ENCODE measurements around the gene LRMDA. TPM values are rescaled to one million over a fixed set of nuclear protein-coding genes. Genes with fewer than 3 reads are reported as not detected.
A peak's percentile ranks its signal among the peaks of the same experiment; 100 is the strongest.

Gene LRMDA
- total RNA-seq, 1 experiment from 2014 or later, result 1.2 TPM

- Histone ChIP-seq H4K20me1 (ENCODE audit: low read length) (no peaks in the 10 kb centered on the region), H3F3A (ENCODE audit: low read length, unreplicated experiment) (no peaks in the 10 kb centered on the region), H3K4me1 (ENCODE audit: insufficient read depth, low read length) (peaks cover 5% of the 10 kb centered on the region; the same call in 1 of the 2 replicates), H3K4me3 (ENCODE audit: low read length) (no peak overlapping the region), H3K36me3 (ENCODE audit: low read depth, low read length) (no peaks in the 10 kb centered on the region), H2AFZ (ENCODE audit: low read length) (no peak overlapping the region), H3K9me2 (replicated peaks; ENCODE audit: low read length) (no peaks in the 10 kb centered on the region), H3K4me2 (ENCODE audit: low read length) (no peak overlapping the region), H3K9ac (ENCODE audit: low read length) (no peak overlapping the region), H3K27me3 (ENCODE audit: low read length) (peaks cover 41% of the 10 kb centered on the region), H3K27ac (ENCODE audit: low read length) (no peak overlapping the region), H3K79me2 (ENCODE audit: low read length) (no peaks in the 10 kb centered on the region), H3K9me3 (ENCODE audit: low read length) (no peaks in the 10 kb centered on the region)
- CTCF ChIA-PET, result no interaction called here
- POLR2A ChIA-PET (ENCODE audit: unreplicated experiment), result no interaction called here
- BruUV-seq (replicated peaks), result no TSS peak
- intact Hi-C loops (cut with micrococcal nuclease), result no loop called here
- no peak for ATAC-seq
- TF ChIP-seq CTCF (conservative IDR thresholded peaks at IDR 0.05; ENCODE audit: low read depth, low read length), result no peak
- TF ChIP-seq EZH2phosphoT487 (IDR thresholded peaks at IDR 0.05; ENCODE audit: borderline replicate concordance, low read length), result no peak
- no peak for TF ChIP-seq EZH2 (IDR thresholded peaks at IDR 0.05; ENCODE audit: low read length, unreplicated experiment)
- DNase-seq, result no peak
These were observed 435.3 kb downstream of the LRMDA start for GRCh38 chr10:75866731-75867130.

DNA sequence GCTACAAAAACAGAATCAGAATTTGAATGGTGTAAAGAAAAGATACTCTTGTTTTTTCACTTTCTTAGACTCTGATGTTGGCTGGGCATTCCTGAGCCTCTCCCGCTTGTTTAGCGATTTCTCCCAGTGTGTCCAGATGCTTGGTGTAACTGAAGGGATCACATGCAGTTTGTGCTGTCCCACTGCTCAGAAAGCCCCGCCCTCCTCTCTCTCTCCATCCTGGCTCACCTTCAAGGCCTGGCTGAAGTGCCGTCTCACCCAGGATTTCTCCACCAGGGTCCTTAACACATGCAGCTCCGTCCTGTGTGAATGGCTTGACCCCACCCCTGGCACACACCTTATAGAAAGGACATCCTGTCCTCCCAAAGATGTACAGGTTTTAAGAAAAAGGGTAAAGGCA is 437.1 kb downstream of the LRMDA start:
- intact Hi-C loops (cut with micrococcal nuclease), result no loop called here
- Histone ChIP-seq H3K79me2 (ENCODE audit: low read length) (no peaks in the 10 kb centered on the region), H4K20me1 (ENCODE audit: low read length) (no peaks in the 10 kb centered on the region), H3K4me2 (ENCODE audit: low read length) (no peak overlapping the region), H2AFZ (ENCODE audit: low read length) (no peak overlapping the region), H3K27ac (ENCODE audit: low read length) (no peak overlapping the region), H3K9me3 (ENCODE audit: low read length) (no peaks in the 10 kb centered on the region), H3K9me2 (replicated peaks; ENCODE audit: low read length) (no peaks in the 10 kb centered on the region), H3K36me3 (ENCODE audit: low read depth, low read length) (no peaks in the 10 kb centered on the region), H3K9ac (ENCODE audit: low read length) (no peak overlapping the region), H3K4me1 (ENCODE audit: insufficient read depth, low read length) (peaks cover 5% of the 10 kb centered on the region; the same call in 1 of the 2 replicates), H3K4me3 (ENCODE audit: low read length) (no peak overlapping the region), H3K27me3 (ENCODE audit: low read length) (peaks cover 56% of the 10 kb centered on the region), H3F3A (ENCODE audit: low read length, unreplicated experiment) (no peaks in the 10 kb centered on the region)
- ChIA-PET POLR2A (ENCODE audit: unreplicated experiment) (no interaction called here), CTCF (no interaction called here)
- ATAC-seq (no peak), DNase-seq (no peak)
- TF ChIP-seq EZH2 (IDR thresholded peaks at IDR 0.05; ENCODE audit: low read length, unreplicated experiment) (no peak), EZH2phosphoT487 (IDR thresholded peaks at IDR 0.05; ENCODE audit: borderline replicate concordance, low read length) (no peak), CTCF (conservative IDR thresholded peaks at IDR 0.05; ENCODE audit: low read depth, low read length) (no peak)
- no TSS peak for BruUV-seq (replicated peaks)

DNA sequence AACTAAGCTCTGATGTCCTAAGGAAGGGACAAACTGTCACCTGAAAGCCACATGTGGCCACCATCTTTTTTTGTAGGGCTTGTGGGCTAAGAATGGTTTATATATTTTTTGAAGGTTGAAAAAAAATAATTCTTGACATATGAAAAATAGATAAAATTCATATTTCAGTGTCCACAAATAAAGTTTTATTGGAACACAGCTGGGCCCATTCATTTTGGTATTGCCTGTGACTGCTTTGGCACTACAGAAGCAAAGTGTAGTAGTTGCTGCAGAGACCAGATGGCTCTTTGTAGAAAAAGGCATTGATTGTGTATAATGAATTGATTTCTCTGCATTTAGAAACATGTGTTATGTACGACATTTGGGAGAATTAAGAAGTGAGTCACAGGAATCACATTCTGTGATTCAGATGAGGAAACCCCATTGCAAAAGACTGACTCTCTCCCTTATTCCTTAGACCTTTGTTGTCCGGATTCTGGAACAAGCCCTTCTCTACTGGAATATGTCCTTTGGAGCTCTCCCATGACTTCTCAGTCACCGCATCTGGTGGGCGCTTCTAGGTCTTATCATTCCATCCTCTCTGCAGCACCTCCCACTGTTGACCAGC is 438.7 kb downstream of the LRMDA start:
- Histone ChIP-seq H3K4me2 (ENCODE audit: low read length) (no peak overlapping the region), H3K79me2 (ENCODE audit: low read length) (no peaks in the 10 kb centered on the region), H4K20me1 (ENCODE audit: low read length) (no peaks in the 10 kb centered on the region), H2AFZ (ENCODE audit: low read length) (no peak overlapping the region), H3K4me3 (ENCODE audit: low read length) (no peak overlapping the region), H3K4me1 (ENCODE audit: insufficient read depth, low read length) (peaks cover 5% of the 10 kb centered on the region; the same call in 1 of the 2 replicates), H3K36me3 (ENCODE audit: low read depth, low read length) (no peaks in the 10 kb centered on the region), H3F3A (ENCODE audit: low read length, unreplicated experiment) (no peaks in the 10 kb centered on the region), H3K27ac (ENCODE audit: low read length) (no peak overlapping the region), H3K27me3 (ENCODE audit: low read length) (peaks cover 72% of the 10 kb centered on the region), H3K9me3 (ENCODE audit: low read length) (no peaks in the 10 kb centered on the region), H3K9ac (ENCODE audit: low read length) (no peak overlapping the region), H3K9me2 (replicated peaks; ENCODE audit: low read length) (no peaks in the 10 kb centered on the region)
- ChIA-PET CTCF (no interaction called here), POLR2A (ENCODE audit: unreplicated experiment) (no interaction called here)
- TF ChIP-seq EZH2 (IDR thresholded peaks at IDR 0.05; ENCODE audit: low read length, unreplicated experiment), result peak; percentile 59
- no peak for TF ChIP-seq EZH2phosphoT487 (IDR thresholded peaks at IDR 0.05; ENCODE audit: borderline replicate concordance, low read length)
- no TSS peak for BruUV-seq (replicated peaks)
- intact Hi-C loops (cut with micrococcal nuclease), result no loop called here
- no peak for DNase-seq
- ATAC-seq, result no peak
